Muscle of leg (tissue), 11 donors: Measurements from ENCODE around the gene DNAJC9. TPM values are rescaled to one million over a fixed set of nuclear protein-coding genes. Genes with fewer than 3 reads are reported as not detected.
A peak's percentile ranks its signal among the peaks of the same experiment; 100 is the strongest.
"Not testable (repeated sequence)": the region's sequence is repeated elsewhere in the genome, so short reads cannot be mapped to it uniquely, and the experiment has no call there.

Experiments
- DNase-seq: peaks from one replicate; pipeline ENCODE4 v3.0.0; 2013
- H3K27ac ChIP-seq: one replicate; pipeline ENCODE4 v1.5.1; 2013; ENCODE audit warnings: mild to moderate bottlenecking, low read length, control low read depth
- H3K27me3 ChIP-seq: one replicate; pipeline ENCODE4 v1.6.1; 2013; ENCODE audit warnings: low read length; ENCODE audit not compliant: control insufficient read depth, insufficient read depth
- H3K36me3 ChIP-seq: one replicate; pipeline ENCODE4 v1.6.1; 2013; ENCODE audit warnings: low read length; ENCODE audit not compliant: control insufficient read depth, insufficient read depth
- H3K4me1 ChIP-seq: one replicate; pipeline ENCODE4 v1.6.1; 2013; ENCODE audit warnings: low read length; ENCODE audit not compliant: control insufficient read depth, insufficient read depth
- H3K4me3 ChIP-seq: one replicate; pipeline ENCODE4 v1.5.1; 2013; ENCODE audit warnings: low read length, control low read depth
- H3K9me3 ChIP-seq: replicated peaks from 2 replicates; pipeline ENCODE4 v1.6.1; 2013; ENCODE audit warnings: low read depth, low read length; ENCODE audit not compliant: control insufficient read depth
- whole genome bisulfite sequencing: methylation state at CpG from one replicate; pipeline ENCODE4 v1.1.5; 2013; ENCODE audit warnings: missing lambda C conversion rate; ENCODE audit not compliant: insufficient coverage; 5-methylcytosine and 5-hydroxymethylcytosine counted together
- polyA plus RNA-seq, 8 donors: library from polyadenylated mRNA; unstranded; fragments of 120-200 nt; gene quantifications; one replicate each; pipeline versions ENCODE4 v1.2.1 to v1.2.3, GENCODE V29; 2013; ENCODE audit warnings: inconsistent platforms in 1 of 8, low replicate concordance in 1 of 8; ENCODE audit not compliant: insufficient read length in 8 of 8, insufficient read depth in 1 of 8
- total RNA-seq: library from RNA; stranded (reverse); fragments of 120-200 nt; gene quantifications from one replicate; pipeline ENCODE4 v1.2.4, GENCODE V29; 2013

DNAJC9 gene
- total and polyA plus RNA-seq, 9 donors, result 18.9 to 27.4 (median 21.8) TPM

DNA sequence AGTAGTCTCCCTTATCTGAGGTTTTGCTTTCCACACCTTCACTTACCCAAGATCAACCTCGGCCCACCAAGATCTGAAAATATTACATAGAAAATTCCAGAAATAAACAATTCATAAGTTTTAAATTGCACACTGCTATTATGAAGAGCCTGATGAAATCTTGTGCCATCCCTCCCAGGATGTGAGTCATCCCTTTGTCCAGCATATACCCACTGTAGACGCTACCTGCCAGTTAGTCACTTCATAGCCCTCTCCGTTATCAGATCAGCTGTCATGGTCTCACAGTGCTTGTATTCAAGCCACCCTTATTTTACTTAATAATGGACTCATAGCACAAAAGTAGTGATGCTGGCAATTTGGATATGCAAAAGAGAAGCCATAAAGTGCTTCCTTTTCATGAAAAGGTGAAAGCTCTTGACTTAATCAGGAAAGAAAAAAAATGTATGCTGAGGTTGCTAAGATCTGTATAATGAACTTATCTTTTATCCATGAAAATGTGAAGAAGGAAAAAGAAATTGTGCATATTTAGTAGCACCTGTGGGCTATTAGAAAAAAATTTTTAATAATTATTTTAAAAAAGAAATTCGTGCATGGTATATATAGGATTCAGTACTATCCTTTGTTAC, 15.2 kb upstream of the DNAJC9 start:
- 67% methylated on average over 1 of the region's 4 CpGs for WGBS

DNA sequence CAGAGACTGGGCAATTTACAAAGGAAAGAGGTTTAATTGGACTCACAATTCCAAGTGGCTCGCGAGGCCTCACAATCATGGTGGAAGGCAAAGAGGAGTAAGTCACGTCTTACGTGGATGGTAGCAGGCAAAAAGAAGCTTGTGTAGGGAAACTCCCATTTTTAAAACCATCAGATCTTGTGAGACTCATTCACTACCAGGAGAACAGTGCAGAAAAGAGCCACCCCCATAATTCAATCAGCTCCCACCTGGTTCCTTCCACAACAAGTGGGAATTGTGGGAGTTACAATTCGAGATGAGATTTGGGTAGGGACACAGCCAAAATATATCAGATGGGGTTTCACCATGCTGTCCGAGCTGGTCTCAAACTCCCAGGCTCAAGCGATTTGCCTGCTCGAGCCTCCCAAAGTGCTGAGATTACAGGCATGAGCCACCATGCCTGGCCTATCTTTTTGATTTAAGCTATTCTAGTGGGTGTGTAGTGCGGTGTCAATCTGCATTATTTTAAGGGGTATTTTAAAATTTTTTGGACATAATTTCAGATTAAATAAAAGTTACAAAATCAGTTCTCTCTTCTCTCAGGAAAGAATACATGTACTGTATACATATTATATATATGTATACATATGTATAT, 14.4 kb upstream of the DNAJC9 start:
- H3K27me3 ChIP-seq, result no peaks in the 10 kb centered on the region
- 100% methylated on average over 1 of the region's 9 CpGs for WGBS
- no peaks in the 10 kb centered on the region for H3K36me3 ChIP-seq
- no peak for DNase-seq
- H3K27ac ChIP-seq, result no peak overlapping the region
- H3K4me3 ChIP-seq, result no peak overlapping the region
- peaks cover 3% of the 10 kb centered on the region for H3K9me3 ChIP-seq
- H3K4me1 ChIP-seq, result no peaks in the 10 kb centered on the region

More for the DNA sequence above, 15.2 kb upstream of the DNAJC9 start:
- Histone ChIP-seq H3K9me3 (peaks cover 3% of the 10 kb centered on the region), H3K4me3 (no peak overlapping the region), H3K4me1 (no peaks in the 10 kb centered on the region), H3K27ac (no peak overlapping the region), H3K36me3 (no peaks in the 10 kb centered on the region), H3K27me3 (no peaks in the 10 kb centered on the region)
- no peak for DNase-seq

GRCh38 chr10:73258612-73259011, 11.6 kb upstream of the DNAJC9 start:
- H3K4me1 ChIP-seq, H3K4me3 ChIP-seq, H3K27me3 ChIP-seq, H3K36me3 ChIP-seq, H3K9me3 ChIP-seq, H3K27ac ChIP-seq, DNase-seq: not testable (repeated sequence)
- 95% methylated on average over 4 of the region's 10 CpGs for WGBS

DNA sequence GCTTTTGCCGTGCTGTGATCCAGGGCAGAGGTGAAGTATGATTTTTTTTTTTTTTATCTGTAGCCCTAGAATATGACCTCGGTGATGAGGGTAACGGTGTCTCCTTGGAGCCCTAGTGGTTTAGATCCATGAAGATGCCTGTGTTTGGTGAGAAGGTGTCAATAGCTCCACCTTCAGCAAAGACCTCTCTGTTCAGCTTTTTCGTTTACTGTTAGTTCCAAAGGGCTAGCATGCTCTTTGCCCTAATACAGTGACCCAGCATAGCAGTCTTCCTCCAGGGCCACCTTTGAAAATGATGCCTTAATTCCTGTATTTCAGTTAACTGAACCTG, 6.1 kb upstream of the DNAJC9 start:
- peak overlapping the region; percentile 89 for H3K27ac ChIP-seq
- H3K9me3 ChIP-seq, result no peaks in the 10 kb centered on the region
- no peak for DNase-seq
- peaks cover 26% of the 10 kb centered on the region for H3K36me3 ChIP-seq
- peaks cover 13% of the 10 kb centered on the region for H3K4me1 ChIP-seq
- peak overlapping the region; percentile 99 for H3K4me3 ChIP-seq
- H3K27me3 ChIP-seq, result no peaks in the 10 kb centered on the region
- 0% methylated on average over 2 of the region's 4 CpGs for WGBS

DNA sequence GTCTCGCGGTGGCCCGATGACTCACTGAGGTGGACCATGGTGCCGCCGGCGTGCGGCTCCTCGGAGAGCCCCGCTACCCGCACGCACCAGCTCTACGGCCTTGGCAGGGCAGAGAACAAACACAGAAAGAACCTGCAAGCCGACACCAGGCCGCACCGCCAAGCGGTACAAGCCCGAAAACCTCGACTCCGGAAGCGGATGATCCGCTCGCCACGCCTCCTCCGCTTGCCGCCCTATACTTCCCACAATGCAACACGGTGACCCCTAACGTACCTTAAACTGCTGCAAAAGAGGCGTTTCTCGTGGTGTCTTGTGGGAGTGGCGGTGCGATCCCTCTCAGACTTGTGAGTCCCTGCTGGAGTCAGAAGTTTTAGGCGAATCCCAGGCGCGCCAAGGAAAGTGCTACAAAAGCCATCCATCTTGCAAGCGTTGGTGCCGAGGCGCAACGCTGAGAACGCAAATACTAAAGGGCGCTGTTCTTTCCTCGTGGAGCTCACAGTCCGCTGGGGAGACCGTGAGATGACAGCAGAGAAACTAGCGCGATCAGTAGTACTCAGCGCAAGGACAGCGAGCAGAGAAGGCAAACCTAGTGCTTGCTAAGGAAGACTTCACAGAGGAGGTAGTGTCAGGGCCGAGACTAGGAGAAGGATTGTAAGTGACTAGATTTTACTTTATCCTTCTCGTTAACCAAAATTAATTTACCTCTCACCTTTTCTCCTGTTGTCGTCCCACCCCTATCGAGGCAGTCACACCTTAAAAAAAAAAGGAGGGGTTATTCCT, 5.6 kb upstream of the DNAJC9 start, which contains the start of gene MRPS16:
MRPS16 (minus strand) TSS at position 200 of the 780 bp plus-strand sequence; CDS start at position 38, 162 bp downstream.
- Histone ChIP-seq H3K27me3 (no peaks in the 10 kb centered on the region), H3K27ac (peak within 1 kb of the TSS; percentile 89), H3K4me3 (peak within 1 kb of the TSS; percentile 99), H3K36me3 (peaks cover 26% of the 10 kb centered on the region), H3K4me1 (peaks cover 16% of the 10 kb centered on the region), H3K9me3 (no peaks in the 10 kb centered on the region)
- peak; percentile 99 for DNase-seq
- 0% methylated on average over 34 of the region's 51 CpGs for WGBS

GRCh38 chr10:73251683-73252444, 4.8 kb upstream of the DNAJC9 start:
- Histone ChIP-seq H3K4me1 (peaks cover 16% of the 10 kb centered on the region), H3K27me3 (no peaks in the 10 kb centered on the region), H3K9me3 (no peaks in the 10 kb centered on the region), H3K36me3 (peaks cover 26% of the 10 kb centered on the region), H3K27ac (peak overlapping the region; percentile 89), H3K4me3 (peak overlapping the region; percentile 99)
- no peak for DNase-seq
- WGBS, result 14% methylated on average over 20 of the region's 23 CpGs

DNA sequence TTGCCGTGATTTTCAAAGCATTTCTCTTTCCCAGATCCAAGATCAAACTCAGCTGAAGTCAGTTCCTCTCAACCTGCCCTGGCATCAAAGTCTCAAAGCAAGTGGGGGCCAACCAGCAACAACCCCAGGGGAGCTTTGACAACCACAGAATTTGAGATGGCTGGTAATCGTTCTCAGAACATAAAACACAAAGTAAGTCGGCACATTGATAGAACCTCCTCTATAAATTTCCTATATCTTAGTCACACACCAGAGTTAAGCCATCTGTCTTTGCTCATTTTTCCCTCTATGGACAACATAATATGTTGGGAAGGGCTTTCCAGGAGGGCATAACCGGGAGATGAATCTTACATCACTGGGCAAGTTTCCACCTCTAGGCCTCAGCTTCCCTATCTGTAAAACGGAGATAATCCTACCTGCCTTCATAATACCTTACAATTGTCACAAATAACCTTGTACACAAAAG, 1.2 kb upstream of the DNAJC9 start:
- H3K4me3 ChIP-seq, result no peak overlapping the region
- no peak overlapping the region for H3K27ac ChIP-seq
- WGBS, result no CpG with 5 or more reads among the region's 5 CpGs
- H3K36me3 ChIP-seq, result peaks cover 40% of the 10 kb centered on the region
- H3K4me1 ChIP-seq, result peaks cover 18% of the 10 kb centered on the region
- DNase-seq, result no peak
- H3K27me3 ChIP-seq, result no peaks in the 10 kb centered on the region
- H3K9me3 ChIP-seq, result no peaks in the 10 kb centered on the region

GRCh38 chr10:73247509-73248258, 629 bp upstream of the DNAJC9 start:
- no peaks in the 10 kb centered on the region for H3K27me3 ChIP-seq
- DNase-seq, result no peak
- H3K9me3 ChIP-seq, result no peaks in the 10 kb centered on the region
- peaks cover 16% of the 10 kb centered on the region for H3K4me1 ChIP-seq
- no CpG with 5 or more reads among the region's 4 CpGs for WGBS
- H3K27ac ChIP-seq, result peak overlapping the region; percentile 90
- peaks cover 43% of the 10 kb centered on the region for H3K36me3 ChIP-seq
- peak overlapping the region; percentile 86 for H3K4me3 ChIP-seq

GRCh38 chr10:73246322-73246645, 771 bp downstream of the DNAJC9 start:
- H3K4me1 ChIP-seq, result peaks cover 10% of the 10 kb centered on the region
- no peaks in the 10 kb centered on the region for H3K9me3 ChIP-seq
- no CpG with 5 or more reads among the region's 8 CpGs for WGBS
- peaks cover 42% of the 10 kb centered on the region for H3K36me3 ChIP-seq
- no peak for DNase-seq
- H3K4me3 ChIP-seq, result peak overlapping the region; percentile 86
- no peaks in the 10 kb centered on the region for H3K27me3 ChIP-seq
- peak overlapping the region; percentile 90 for H3K27ac ChIP-seq
